ENCODE measurements around the gene VWF. TPM values are rescaled to one million over a fixed set of nuclear protein-coding genes. Genes with fewer than 3 reads are reported as not detected.
"Not testable (repeated sequence)": the region's sequence is repeated elsewhere in the genome, so short reads cannot be mapped to it uniquely, and the experiment has no call there.

Gene VWF
- total RNA-seq, 4 donors from 2014 or later = 34.3 to 107 (median 50.3) TPM

GRCh38 chr12:6166808-6167207, 42.3 kb upstream of the VWF start:
- no peak for TF ChIP-seq CTCF (IDR thresholded peaks at IDR 0.05)
- DNase-seq (ENCODE audit: low spot score in 2 of 2) = no peak
- intact Hi-C loops (cut with DNase I; ENCODE audit: low total_unique reads) = no loop called here
- 88 to 96% methylated on average over 6 of the region's 6 CpGs for WGBS, 2 donors
- H3K4me3 ChIP-seq (ENCODE audit: low read depth, poor library complexity, severe bottlenecking) = no peak overlapping the region

GRCh38 chr12:6165395-6165794, 40.9 kb upstream of the VWF start:
- intact Hi-C loops (cut with DNase I; ENCODE audit: low total_unique reads) = no loop called here
- DNase-seq (ENCODE audit: low spot score in 2 of 2) = no peak
- WGBS, 2 donors = 64 to 68% methylated on average over 2 of the region's 2 CpGs
- H3K4me3 ChIP-seq (ENCODE audit: low read depth, poor library complexity, severe bottlenecking) = no peak overlapping the region
- no peak for TF ChIP-seq CTCF (IDR thresholded peaks at IDR 0.05)
- TF ChIP-seq POLR2A (IDR thresholded peaks at IDR 0.05) = no peak

- 78 to 87% methylated on average over 6 to 8 of the region's 8 CpGs for WGBS, 2 donors
- no peak for DNase-seq (ENCODE audit: low spot score in 2 of 2)
- intact Hi-C loops (cut with DNase I; ENCODE audit: low total_unique reads) = no loop called here
- H3K4me3 ChIP-seq (ENCODE audit: low read depth, poor library complexity, severe bottlenecking) = no peak overlapping the region
- no peak for TF ChIP-seq POLR2A (IDR thresholded peaks at IDR 0.05)
- no peak for TF ChIP-seq CTCF (IDR thresholded peaks at IDR 0.05)
Observed at GRCh38 chr12:6163416-6164060, 39.1 kb upstream of the VWF start.

- TF ChIP-seq CTCF (IDR thresholded peaks at IDR 0.05) = no peak
- no peak for TF ChIP-seq POLR2A (IDR thresholded peaks at IDR 0.05)
- WGBS, 2 donors = 52 to 61% methylated on average over 15 to 16 of the region's 16 CpGs
- H3K4me3 ChIP-seq (ENCODE audit: low read depth, poor library complexity, severe bottlenecking) = no peak overlapping the region
- DNase-seq (ENCODE audit: low spot score in 2 of 2) = no peak
- intact Hi-C loops (cut with DNase I; ENCODE audit: low total_unique reads) = no loop called here
Observed at GRCh38 chr12:6161124-6161882, 36.8 kb upstream of the VWF start.

- intact Hi-C loops (cut with DNase I; ENCODE audit: low total_unique reads); H3K4me3 ChIP-seq (ENCODE audit: low read depth, poor library complexity, severe bottlenecking): not testable (repeated sequence)
- DNase-seq (ENCODE audit: low spot score in 2 of 2) = peak in 1 of 2 donors; percentile 74
- 88 to 96% methylated on average over 19 of the region's 19 CpGs for WGBS, 2 donors
Observed at GRCh38 chr12:6160049-6160649, 35.7 kb upstream of the VWF start.

- WGBS, 2 donors = 83 to 96% methylated on average over 28 to 47 of the region's 50 CpGs
- intact Hi-C loops (cut with DNase I; ENCODE audit: low total_unique reads); H3K4me3 ChIP-seq (ENCODE audit: low read depth, poor library complexity, severe bottlenecking): not testable (repeated sequence)
Observed at GRCh38 chr12:6159166-6160011, 34.9 kb upstream of the VWF start.

More at GRCh38 chr12:6159166-6160011, 34.9 kb upstream of the VWF start:
- DNase-seq (ENCODE audit: low spot score in 2 of 2) = peak in 1 of 2 donors; percentile 78
